ENCODE data around the gene ZNF688. TPM values are rescaled to one million over a fixed set of nuclear protein-coding genes. Genes with fewer than 3 reads are reported as not detected.

Gene ZNF688
- total and polyA plus RNA-seq, 2 of the 8 experiments (the other 6 are each of a cell fraction or from before 2014, with no cell fraction given): 2.7 to 3.5 TPM

DNA sequence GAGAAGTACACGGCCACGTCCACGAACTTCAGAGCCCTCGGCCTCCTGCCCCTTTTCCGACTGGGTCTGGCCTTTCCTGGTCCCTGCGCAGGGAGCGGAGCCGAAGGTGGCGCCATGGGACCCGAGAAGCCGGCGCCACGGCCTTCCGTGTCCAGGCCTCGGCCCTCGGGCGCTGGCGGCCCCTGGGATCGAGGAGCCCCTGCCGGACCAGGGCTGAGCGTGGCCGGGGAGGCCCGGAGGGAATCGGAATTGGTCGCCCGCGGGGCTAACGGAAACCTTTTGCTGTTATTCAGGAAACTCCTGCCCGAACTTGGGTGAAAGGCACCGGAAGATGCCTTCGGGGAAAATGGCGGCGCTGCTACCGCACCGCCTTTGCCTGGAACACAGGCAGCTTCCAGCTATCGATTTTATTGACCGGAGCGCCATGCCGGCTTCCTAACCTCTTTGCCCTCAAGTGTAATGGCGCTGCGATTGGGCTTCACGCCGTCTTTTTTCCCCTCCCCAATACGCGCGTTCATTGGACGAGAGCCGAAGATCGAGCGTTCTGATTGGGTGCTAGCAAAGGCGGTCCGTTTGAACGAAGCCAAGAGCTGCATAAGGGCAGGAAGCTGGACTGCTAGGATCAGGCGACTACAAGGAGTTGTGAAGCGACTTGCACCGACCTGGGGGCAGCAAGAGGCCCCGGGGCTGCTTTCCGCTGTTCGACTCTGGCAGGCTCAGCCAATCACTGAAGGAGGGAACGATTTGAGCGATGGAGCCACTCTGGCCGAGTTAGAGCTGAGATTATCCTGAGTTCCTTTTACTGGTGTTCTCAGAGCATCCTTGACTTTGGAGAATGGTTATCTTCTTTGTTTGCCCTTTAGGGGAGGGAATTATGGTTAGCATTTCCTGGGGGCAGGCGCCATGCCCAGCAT, 38.7 kb upstream of the ZNF688 start, which contains the start of gene ZNF689:
ZNF689 (minus strand) TSS at position 464 of the 914 bp plus-strand sequence; CDS start at position 116, 348 bp downstream.
- H3K14ac ChIP-seq (ENCODE audit: insufficient read length): no peak within 1 kb of the TSS
- H4K20me1 ChIP-seq (replicated peaks in 1 of 2; ENCODE audit: control insufficient read depth in 1 of 2, insufficient read depth in 2 of 2, low read length in 2 of 2): no peaks in the 10 kb centered on the region
- H4K5ac ChIP-seq (ENCODE audit: insufficient read length, low read depth, low read length): peak within 1 kb of the TSS; percentile 69
- ChIA-PET CTCF (ENCODE audit: partially characterized antibody) (interaction anchor here (0.7 to 2.7 kb wide), 8 partner anchors 9 to 180 kb away, joined by 3 to 11 read pairs (median 4); partner anchors contain the start of genes DCTPP1 and PRR14), POLR2A (ENCODE audit: partially characterized antibody) (interaction anchor here (0.6 to 6.9 kb wide), 26 partner anchors 10 to 203 kb away, joined by 3 to 85 read pairs (median 4); partner anchors contain the start of genes DCTPP1, SEPHS2, ZNF688 and ZNF747)
- H4K8ac ChIP-seq (ENCODE audit: extremely low read depth, insufficient read depth, low read length): peak within 1 kb of the TSS; percentile 97
- peak within 1 kb of the TSS; percentile 91 for H3K18ac ChIP-seq (ENCODE audit: extremely low read depth, low read length)
- H3K4ac ChIP-seq (replicated peaks; ENCODE audit: insufficient read length, low read depth, low read length): peak within 1 kb of the TSS; percentile 14
- WGBS, 2 experiments (ENCODE audit: extremely low coverage in 1 of 2, insufficient coverage in 1 of 2, insufficient read length in 1 of 2, insufficient replicate concordance in 2 of 2, low coverage in 1 of 2, low lambda C conversion rate in 2 of 2, missing lambda C conversion rate in 1 of 2): 2% methylated on average over 55 of the region's 63 CpGs; no CpG with 5 or more reads in 1 of the 2 experiments
- peak; percentile 98 to 99 for DNase-seq (ENCODE audit: low read depth in 1 of 2, low spot score in 2 of 2)
- FAIRE-seq: peak; percentile 52
- H2AK5ac ChIP-seq (ENCODE audit: low read depth, low read length): no peak within 1 kb of the TSS
- H2BK15ac ChIP-seq (ENCODE audit: low read length): peak within 1 kb of the TSS; percentile 18; the same call in 1 of the 2 replicates
- peaks cover 2% of the 10 kb centered on the region; the same call in 1 of the 2 replicates for H3K23me2 ChIP-seq (ENCODE audit: low read depth, low read length)
- 0 out of 4 replicates have a peak, but pooled peaks cover 0 to 5% of the 10 kb centered on the region in 2 experiments for H3K79me2 ChIP-seq (ENCODE audit: control insufficient read depth in 1 of 2, insufficient read depth in 2 of 2, low read length in 2 of 2)
- peaks cover 0 to 3% (median 2%) of the 10 kb centered on the region in 4 experiments; a peak in 3 of 7 replicates for H3K4me1 ChIP-seq (replicated peaks in 1 of 4; ENCODE audit: control insufficient read depth in 3 of 4, insufficient read depth in 4 of 4, low read length in 3 of 4)
- H2AFZ ChIP-seq (ENCODE audit: low read length): peak within 1 kb of the TSS; percentile 82
- peak within 1 kb of the TSS; percentile 78 for H3K56ac ChIP-seq (replicated peaks; ENCODE audit: insufficient read length, low read depth, low read length)
- H4K91ac ChIP-seq (replicated peaks; ENCODE audit: insufficient read length, low read length): peak within 1 kb of the TSS; percentile 68
- H2BK120ac ChIP-seq (replicated peaks; ENCODE audit: low read depth, low read length): no peak within 1 kb of the TSS
- H3K9me3 ChIP-seq (ENCODE audit: insufficient read depth in 2 of 2, low read depth in 1 of 2, low read length in 1 of 2): no peaks in the 10 kb centered on the region
- peaks cover 3 to 13% (median 6%) of the 10 kb centered on the region in 4 experiments; a peak in 5 of 8 replicates for H3K36me3 ChIP-seq (ENCODE audit: control insufficient read depth in 2 of 4, insufficient read depth in 4 of 4, low read length in 3 of 4)
- H3K27me3 ChIP-seq (replicated peaks in 1 of 4; ENCODE audit: control insufficient read depth in 3 of 4, extremely low read depth in 1 of 4, insufficient read depth in 3 of 4, low read length in 3 of 4): no peaks in the 10 kb centered on the region
- no peak within 1 kb of the TSS for H2BK20ac ChIP-seq (ENCODE audit: low read length)
- peak within 1 kb of the TSS; percentile 95 for H3K27ac ChIP-seq (ENCODE audit: low read depth, low read length)
- peak within 1 kb of the TSS; percentile 68 to 86 for H3K4me2 ChIP-seq (ENCODE audit: insufficient read depth in 1 of 2, low read depth in 2 of 2, low read length in 2 of 2)
- peak within 1 kb of the TSS; percentile 93 to 97 (median 96) for H3K9ac ChIP-seq (replicated peaks in 1 of 4; ENCODE audit: extremely low read depth in 1 of 4, low read depth in 3 of 4, low read length in 3 of 4)
- 0 out of 2 replicates have a peak within 1 kb of the TSS, but pooled peaks have one; percentile 18 for H2BK12ac ChIP-seq (ENCODE audit: low read depth, low read length)
- peak within 1 kb of the TSS; percentile 88 to 98 (median 92) for H3K4me3 ChIP-seq (ENCODE audit: extremely low read depth in 1 of 4, insufficient read depth in 2 of 4, low read depth in 3 of 4, low read length in 4 of 4)
- peak within 1 kb of the TSS; percentile 94 for H2BK5ac ChIP-seq (ENCODE audit: low read depth, low read length)
- H3K23ac ChIP-seq (ENCODE audit: insufficient read length): no peak within 1 kb of the TSS
- H3K79me1 ChIP-seq (ENCODE audit: low read depth, low read length): no peaks in the 10 kb centered on the region
- TF ChIP-seq HDAC2 (IDR thresholded peaks at IDR 0.05; ENCODE audit: borderline replicate concordance in 1 of 2, low read depth in 2 of 2, low read length in 2 of 2) (peak in 1 of 2 experiments; percentile 47; a peak in 1 of 4 replicates), MAFK (IDR thresholded peaks at IDR 0.05; ENCODE audit: low read depth, low read length) (no peak), SP2 (IDR thresholded peaks at IDR 0.05; ENCODE audit: low read length) (no peak; the same call in 1 of the 2 replicates), NANOG (IDR thresholded peaks at IDR 0.05; ENCODE audit: insufficient read depth, low read depth, low read length, poor library complexity, severe bottlenecking) (no peak), CHD1 (IDR thresholded peaks at IDR 0.05; ENCODE audit: low read depth, low read length) (no peak; the same call in 1 of the 2 replicates), FOSL1 (IDR thresholded peaks at IDR 0.05; ENCODE audit: insufficient read depth, low read depth, low read length) (no peak), BACH1 (IDR thresholded peaks at IDR 0.05; ENCODE audit: low read length) (no peak), CEBPB (IDR thresholded peaks at IDR 0.05; ENCODE audit: low read depth, low read length) (no peak), CREB1 (IDR thresholded peaks at IDR 0.05) (peak; percentile 69; the same call in 1 of the 2 replicates)
- TF ChIP-seq, protein P1, sequence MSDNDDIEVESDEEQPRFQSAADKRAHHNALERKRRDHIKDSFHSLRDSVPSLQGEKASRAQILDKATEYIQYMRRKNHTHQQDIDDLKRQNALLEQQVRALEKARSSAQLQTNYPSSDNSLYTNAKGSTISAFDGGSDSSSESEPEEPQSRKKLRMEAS (IDR thresholded peaks at IDR 0.05): peak; percentile 66; the same call in 1 of the 2 replicates

Measured in H1 (cell line).